GM18909 (cell line): Measurements from ENCODE around the gene PRKCD.

Experiments used
- ATAC-seq: cut with Tn5 transposase; IDR thresholded peaks from one replicate; pipeline ENCODE4 v1.9.1; 2021; ENCODE audit warnings: mild to moderate bottlenecking; ENCODE audit not compliant: unreplicated experiment, poor library complexity

PRKCD gene

GRCh38 chr3:53169045-53169831 lies 8.2 kb downstream of the PRKCD start:
- ATAC-seq, result no peak

GRCh38 chr3:53169832-53170324 lies 8.9 kb downstream of the PRKCD start:
- no peak for ATAC-seq

- ATAC-seq, result peak; percentile 44
These were observed 9.5 kb downstream of the PRKCD start for GRCh38 chr3:53170325-53171063.

- no peak for ATAC-seq
These were observed 10.0 kb downstream of the PRKCD start for GRCh38 chr3:53171064-53171418.

DNA sequence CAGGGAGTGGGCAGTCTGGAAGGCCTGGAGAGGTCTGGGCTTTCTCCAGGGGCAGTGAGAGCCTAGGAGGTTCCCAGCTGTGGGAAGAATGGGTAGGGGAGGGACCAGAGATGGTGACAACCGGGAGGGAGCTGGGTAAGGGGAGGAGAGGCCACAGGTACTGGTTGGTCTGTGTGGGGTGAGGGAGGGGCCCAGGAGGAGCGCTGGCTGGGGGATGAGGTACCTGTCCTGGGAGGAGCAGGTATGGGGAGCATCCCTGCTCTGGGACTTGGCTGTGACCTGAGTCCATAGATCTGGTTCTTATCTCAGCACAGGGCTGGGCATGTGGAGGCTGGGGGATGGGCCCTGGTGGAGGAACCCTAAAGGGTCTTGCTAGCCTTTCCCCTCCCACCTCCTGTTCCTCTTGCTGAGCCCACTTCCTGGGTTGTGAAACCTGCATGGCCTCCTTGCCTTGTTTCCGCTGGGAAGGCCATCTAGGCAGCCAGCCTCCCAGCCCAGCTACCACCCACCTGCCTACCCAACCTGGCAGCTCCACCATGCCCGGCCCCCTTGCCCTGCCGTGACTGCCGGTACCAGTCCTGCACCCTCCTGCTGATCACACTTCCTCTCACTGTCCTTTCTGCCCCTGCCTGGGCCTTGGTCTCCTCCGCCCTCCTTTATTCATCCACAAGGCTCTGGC lies 11.0 kb downstream of the PRKCD start:
- ATAC-seq, result no peak

DNA sequence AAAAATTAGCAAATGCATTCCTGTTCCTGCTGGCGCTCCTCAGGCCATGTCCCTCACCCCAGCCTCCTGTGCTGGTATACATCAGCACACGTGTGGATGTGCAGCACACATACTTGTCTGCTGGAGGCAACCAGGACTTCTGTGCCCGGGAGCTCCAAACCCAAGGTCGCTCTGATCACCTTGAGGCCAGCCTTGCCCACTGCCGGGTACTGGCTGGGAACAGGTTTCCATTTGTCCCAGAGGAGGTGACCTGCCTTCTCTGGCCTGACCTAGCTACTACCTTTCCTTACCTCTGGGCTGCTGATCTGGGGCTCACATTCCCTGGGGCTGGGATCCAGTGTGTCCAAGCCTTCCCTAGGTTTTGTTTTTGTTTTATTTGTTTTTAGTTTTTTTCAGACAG lies 12.1 kb downstream of the PRKCD start:
- no peak for ATAC-seq

- peak; percentile 59 for ATAC-seq
These were observed 13.6 kb downstream of the PRKCD start for GRCh38 chr3:53174346-53175250.

- ATAC-seq, result no peak
These were observed 14.9 kb downstream of the PRKCD start for GRCh38 chr3:53175613-53176540.

GRCh38 chr3:53178246-53178645 lies 17.2 kb downstream of the PRKCD start:
- no peak for ATAC-seq

DNA sequence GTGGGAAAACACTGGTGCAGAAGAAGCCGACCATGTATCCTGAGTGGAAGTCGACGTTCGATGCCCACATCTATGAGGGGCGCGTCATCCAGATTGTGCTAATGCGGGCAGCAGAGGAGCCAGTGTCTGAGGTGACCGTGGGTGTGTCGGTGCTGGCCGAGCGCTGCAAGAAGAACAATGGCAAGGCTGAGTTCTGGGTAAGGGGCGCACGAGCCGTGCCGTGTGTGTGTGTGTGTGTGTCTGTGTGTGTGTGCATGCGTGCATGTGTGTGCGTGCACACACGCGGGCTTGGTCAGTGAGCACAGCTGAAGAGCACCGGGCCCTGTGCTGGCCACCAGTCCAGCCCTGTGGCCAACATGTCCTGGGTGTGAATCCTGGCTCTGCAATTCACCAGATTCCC lies 18.6 kb downstream of the PRKCD start:
- ATAC-seq, result no peak

- peak; percentile 96 for ATAC-seq
These were observed 19.5 kb downstream of the PRKCD start for GRCh38 chr3:53180305-53181023.

DNA sequence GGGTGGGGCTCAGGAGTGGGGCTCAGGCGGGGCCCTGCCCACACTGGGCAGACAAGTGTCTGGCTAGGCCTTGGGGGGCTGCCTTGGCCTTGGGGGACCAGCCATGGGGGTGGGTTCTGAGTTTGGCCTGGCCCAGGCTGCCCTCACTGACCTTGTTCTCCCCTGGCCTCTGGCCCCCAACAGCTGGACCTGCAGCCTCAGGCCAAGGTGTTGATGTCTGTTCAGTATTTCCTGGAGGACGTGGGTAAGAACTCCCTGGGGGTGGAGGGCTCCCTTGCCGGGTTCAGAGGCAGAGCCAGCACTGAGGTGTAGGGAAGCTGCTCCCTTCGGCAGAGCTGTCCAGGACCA lies 20.0 kb downstream of the PRKCD start:
- peak; percentile 16 for ATAC-seq

- no peak for ATAC-seq
These were observed 20.5 kb downstream of the PRKCD start for GRCh38 chr3:53181528-53181927.

GRCh38 chr3:53182764-53183355 lies 21.9 kb downstream of the PRKCD start:
- ATAC-seq, result no peak

- no peak for ATAC-seq
These were observed 22.5 kb downstream of the PRKCD start for GRCh38 chr3:53183514-53183913.

DNA sequence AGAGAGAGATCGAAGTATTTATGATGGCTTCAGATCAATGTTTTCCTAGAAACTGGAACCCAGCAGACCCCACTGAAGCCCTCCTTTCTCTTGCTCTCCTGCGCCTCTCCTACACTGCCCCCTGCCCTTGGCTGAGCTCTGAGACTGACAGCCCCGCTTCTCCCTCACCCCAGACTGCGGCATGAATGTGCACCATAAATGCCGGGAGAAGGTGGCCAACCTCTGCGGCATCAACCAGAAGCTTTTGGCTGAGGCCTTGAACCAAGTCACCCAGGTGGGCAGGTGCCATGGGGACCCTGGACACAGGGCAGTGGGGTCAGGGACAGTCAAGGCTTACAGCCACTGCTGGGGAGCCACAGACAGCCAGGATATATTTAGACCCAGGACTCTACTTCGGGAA lies 23.7 kb downstream of the PRKCD start:
- ATAC-seq, result no peak

GRCh38 chr3:53185761-53186465 lies 24.9 kb downstream of the PRKCD start:
- ATAC-seq, result no peak

DNA sequence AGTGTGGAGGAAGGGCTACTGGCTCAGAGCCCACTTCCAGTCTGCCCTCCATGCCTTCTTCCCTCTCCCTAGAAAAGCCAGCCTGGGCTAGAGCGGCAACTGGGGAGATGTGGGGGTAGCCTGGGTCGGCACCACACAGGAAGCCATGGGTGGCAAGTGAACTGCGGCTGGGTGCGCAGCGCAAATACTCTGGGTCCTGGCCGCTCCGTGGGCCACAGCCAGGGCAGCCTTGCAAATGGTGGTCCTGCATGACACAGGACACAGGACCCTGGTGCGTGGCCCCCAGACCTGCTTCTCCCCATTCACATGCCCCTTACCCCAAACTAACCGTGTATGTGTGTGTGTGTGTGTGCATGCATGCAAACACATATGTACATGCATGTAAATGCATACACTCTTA lies 25.7 kb downstream of the PRKCD start:
- ATAC-seq, result no peak
